AG04449 (cell line): ENCODE measurements around the gene ERC2.

Experiments
- CTCF ChIA-PET: fragments of 350-600 bp; formaldehyde crosslinking; extraction: SDS; loops from one replicate; lab custom pipeline; 2021; ENCODE audit warnings: antibody characterized with exemption; lab: Yijun Ruan, JAX
- POLR2A ChIA-PET: fragments of 400-600, 350-600 bp; formaldehyde crosslinking; extraction: SDS; loops from one replicate; lab custom pipeline; 2020; ENCODE audit warnings: antibody characterized with exemption, inconsistent platforms; lab: Yijun Ruan, JAX
- DNase-seq: peaks from one replicate; pipeline ENCODE4 v3.0.0-alpha.2; 2010; ENCODE audit warnings: low read depth, low spot score
- H3K4me3 ChIP-seq: 2 replicates; pipeline ENCODE4 v1.5.1; 2011; ENCODE audit warnings: low read depth, mild to moderate bottlenecking, control low read depth, low read length
- CTCF ChIP-seq: IDR thresholded peaks from one replicate; pipeline ENCODE4 v1.5.1; 2011; ENCODE audit warnings: mild to moderate bottlenecking, moderate library complexity, low read length, control low read depth, inconsistent platforms; ENCODE audit not compliant: insufficient read depth; ENCODE audit errors: missing control alignments

ERC2 gene

GRCh38 chr3:55668359-55668758, 799.9 kb downstream of the ERC2 start:
- POLR2A ChIA-PET: no interaction called here
- CTCF ChIA-PET: interaction anchor here (1.0 to 1.3 kb wide), 3 partner anchors 9 to 14 kb away, joined by 4 read pairs; no protein-coding TSS in a partner anchor

DNA sequence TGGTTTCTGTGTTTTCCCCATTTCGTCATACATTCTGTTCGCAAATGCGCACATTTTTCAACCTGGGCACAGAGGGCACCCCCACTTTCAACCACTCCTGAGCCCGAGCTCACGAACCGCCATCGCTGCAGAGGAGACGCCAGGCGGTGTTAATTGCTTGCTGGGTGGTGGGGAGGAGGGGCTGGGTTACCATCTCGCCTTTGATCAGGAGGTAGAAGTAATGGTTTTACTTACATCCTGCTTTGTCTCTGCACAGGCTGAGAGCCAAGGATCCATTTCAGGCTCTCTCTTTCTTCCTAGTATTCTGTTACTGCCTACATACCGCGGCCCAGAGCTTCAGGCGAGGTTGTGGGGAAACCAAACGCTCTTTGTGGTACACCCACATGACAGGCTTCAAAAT, 803.9 kb downstream of the ERC2 start:
- CTCF ChIA-PET: no interaction called here
- no peak for DNase-seq
- no peak for TF ChIP-seq CTCF
- POLR2A ChIA-PET: no interaction called here
- no peak overlapping the region for H3K4me3 ChIP-seq

More at GRCh38 chr3:55668359-55668758, 799.9 kb downstream of the ERC2 start:
- H3K4me3 ChIP-seq: no peak overlapping the region
- no peak for TF ChIP-seq CTCF
- no peak for DNase-seq

GRCh38 chr3:55662683-55663082, 805.6 kb downstream of the ERC2 start:
- H3K4me3 ChIP-seq: no peak overlapping the region
- TF ChIP-seq CTCF: no peak
- ChIA-PET POLR2A (no interaction called here), CTCF (interaction anchor here (1.1 to 2.3 kb wide), 2 partner anchors 84 to 194 kb away, joined by 3 to 7 read pairs; no protein-coding TSS in a partner anchor)
- peak; percentile 14 for DNase-seq

DNA sequence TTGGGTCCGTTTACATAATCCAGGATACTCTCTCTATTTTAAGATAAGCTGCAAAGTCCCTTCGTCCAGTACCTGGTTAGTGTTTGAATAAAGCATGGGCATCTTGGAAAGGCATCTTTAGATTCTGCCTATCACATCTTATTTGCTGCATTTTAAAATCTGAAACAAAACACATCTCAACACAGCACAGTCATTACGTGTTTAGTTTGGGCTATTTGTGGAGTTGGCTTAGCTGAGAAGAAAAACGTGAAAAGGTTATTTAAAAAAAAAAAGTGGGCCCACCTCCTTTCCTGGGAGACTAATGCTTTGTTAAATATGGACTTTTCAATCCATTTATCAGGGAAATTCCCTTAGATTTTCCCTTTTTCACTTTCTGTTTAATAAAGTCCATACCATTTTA, 806.7 kb downstream of the ERC2 start:
- H3K4me3 ChIP-seq: no peak overlapping the region
- no peak for DNase-seq
- TF ChIP-seq CTCF: no peak
- POLR2A ChIA-PET: no interaction called here
- CTCF ChIA-PET: interaction anchor here (2.3 kb wide), 1 partner anchor 85 kb away, joined by 7 read pairs; no protein-coding TSS in a partner anchor

DNA sequence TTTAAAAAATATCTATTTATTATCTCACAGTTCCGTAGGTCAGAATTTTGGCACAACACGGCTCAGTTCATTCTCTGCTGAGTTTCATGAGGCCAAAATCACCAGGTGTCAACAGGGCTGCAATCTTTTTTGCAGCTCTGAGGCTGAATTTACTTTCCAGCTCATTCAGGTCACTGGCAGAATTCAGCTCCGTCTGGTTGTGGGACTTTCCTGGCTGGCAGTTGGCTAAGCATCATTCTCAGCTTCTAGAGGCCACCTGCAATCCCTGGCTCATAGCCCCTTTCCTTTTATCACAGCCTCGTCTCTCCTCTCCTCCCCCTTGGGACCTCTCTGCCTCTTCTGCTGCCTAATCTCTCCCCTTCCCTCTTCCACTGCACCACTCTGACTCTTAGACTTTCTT, 807.1 kb downstream of the ERC2 start:
- no peak overlapping the region for H3K4me3 ChIP-seq
- no peak for DNase-seq
- CTCF ChIA-PET: no interaction called here
- TF ChIP-seq CTCF: no peak
- POLR2A ChIA-PET: no interaction called here

- no peak for TF ChIP-seq CTCF
- CTCF ChIA-PET: no interaction called here
- POLR2A ChIA-PET: no interaction called here
- no peak for DNase-seq
- H3K4me3 ChIP-seq: no peak overlapping the region
Measured at GRCh38 chr3:55660642-55661041, 807.6 kb downstream of the ERC2 start.
